HG02588 (cell line): ENCODE results near the gene SFR1.

Experiments used
- ATAC-seq: cut with Tn5 transposase; IDR thresholded peaks from one replicate; pipeline ENCODE4 v1.9.1; 2021; ENCODE audit warnings: mild to moderate bottlenecking, moderate library complexity; ENCODE audit not compliant: unreplicated experiment

SFR1 gene, protein sequence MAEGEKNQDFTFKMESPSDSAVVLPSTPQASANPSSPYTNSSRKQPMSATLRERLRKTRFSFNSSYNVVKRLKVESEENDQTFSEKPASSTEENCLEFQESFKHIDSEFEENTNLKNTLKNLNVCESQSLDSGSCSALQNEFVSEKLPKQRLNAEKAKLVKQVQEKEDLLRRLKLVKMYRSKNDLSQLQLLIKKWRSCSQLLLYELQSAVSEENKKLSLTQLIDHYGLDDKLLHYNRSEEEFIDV

DNA sequence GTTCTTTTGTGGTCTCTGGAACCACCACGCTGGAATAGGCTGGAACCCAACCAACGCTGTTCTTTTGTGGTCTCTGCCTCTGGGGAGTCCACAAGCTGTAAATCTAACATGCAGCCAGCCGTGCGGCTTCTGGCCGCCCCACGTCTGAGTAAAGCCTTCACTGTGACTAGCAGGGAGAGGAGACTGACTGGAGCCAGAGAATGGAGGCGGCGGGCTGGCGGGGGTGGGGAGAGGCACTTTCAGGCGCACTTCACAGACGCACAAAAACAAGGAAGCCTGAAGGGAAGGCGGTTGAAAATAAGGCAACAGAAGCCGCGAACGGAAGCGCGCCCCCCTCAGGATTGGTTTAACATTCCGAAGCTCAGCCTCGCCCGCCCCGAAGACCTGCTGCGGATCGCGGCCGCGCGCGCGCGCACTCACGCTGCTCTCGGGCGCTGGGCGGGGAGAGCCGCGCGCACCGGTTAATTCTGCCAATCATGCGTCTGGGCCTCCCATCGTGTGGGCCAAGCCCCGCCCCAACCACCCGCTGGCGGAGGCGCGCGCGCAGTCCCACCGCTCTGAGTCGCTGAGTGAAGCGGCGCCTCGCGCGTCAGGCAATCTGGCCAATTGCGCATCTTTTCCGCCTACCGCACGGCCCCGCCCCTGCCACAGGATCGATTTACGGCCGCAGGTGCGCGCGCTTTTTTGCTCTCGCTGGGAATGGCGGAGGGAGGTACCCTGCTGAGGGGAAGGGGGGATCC, at the start of gene SFR1:
Gene SFR1 (plus strand): TSS at position 687 of the 740 bp plus-strand sequence. CDS start 13 bp downstream, at position 700.
- peak; percentile 88 for ATAC-seq

DNA sequence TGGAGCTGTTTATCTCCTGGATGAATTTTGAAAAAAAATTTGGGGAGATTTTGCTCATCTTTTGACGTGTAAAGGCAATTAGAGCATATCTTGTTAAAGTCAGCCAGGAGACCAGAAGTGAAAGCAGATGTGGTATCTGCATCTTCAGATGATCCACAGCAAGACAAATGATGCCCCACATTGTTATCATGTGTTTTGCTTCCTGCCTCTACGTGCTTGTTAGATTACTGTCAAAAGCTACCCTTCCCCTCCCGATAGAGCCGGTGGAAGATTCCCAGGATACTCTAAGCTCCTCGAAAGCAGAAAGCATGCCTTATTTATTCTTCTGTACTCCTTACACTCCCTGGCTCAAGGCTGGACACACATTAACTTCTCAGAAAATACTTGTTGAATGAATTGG, 49.2 kb upstream of the SFR1 start:
- ATAC-seq = no peak

DNA sequence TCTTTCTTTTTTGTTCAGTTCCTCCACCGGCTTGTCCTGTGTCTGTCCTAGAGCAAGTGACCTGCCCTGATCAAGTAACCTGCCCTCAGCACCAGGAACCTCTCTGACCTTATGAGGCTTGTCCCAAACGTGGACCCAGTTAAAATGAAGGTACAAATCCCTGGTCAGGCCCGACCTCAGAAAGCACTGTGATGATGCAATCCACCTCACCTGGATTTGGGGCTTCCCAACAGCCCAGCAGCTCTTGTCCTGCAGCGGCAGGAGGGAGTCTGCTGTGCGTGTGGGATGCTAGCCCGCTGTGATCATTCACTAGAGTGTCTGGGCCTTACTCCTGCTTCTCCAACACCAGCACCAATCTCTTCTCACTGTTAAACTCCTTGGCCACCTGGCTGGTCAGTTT, 47.5 kb upstream of the SFR1 start:
- ATAC-seq = no peak

DNA sequence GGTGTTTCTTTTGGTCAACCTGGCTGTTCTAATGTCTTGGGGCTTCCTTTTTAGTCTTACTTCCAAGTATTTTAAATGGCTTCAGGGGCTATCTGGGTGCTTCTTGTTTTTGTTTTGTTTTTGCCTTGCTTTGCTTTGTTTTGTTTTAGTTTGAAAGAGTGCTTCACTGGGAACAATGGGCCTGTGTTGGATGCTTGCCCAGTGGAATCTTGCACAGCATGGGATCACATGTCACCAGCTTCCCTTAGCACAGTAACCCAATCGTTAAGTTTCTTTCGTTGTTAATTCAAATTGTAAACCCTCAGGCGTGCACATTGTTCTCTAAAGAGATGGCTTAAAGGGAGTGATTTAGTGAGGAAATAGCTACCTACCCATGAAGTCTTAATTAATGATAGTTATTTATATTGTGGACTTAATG, 45.2 kb upstream of the SFR1 start:
- ATAC-seq = no peak

DNA sequence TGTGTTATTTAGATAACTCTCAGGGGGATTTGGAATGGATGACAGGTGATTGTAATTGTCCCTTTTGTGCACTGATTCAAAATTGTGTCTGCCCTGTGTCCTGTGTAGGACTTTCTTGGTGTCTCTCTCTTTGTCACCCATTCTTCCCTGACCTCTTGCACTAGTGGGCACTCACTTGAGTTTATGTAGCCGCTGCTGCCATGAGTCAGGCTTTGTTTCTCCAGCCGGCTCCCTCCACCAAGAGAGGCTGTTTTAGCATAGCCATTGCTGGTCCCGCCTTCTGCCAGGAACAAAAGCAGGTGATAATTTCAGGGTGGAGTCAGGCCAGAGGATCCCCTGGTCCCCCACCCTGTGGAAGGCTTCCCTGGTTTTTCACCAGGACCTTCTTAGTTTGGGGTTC, 44.7 kb upstream of the SFR1 start:
- no peak for ATAC-seq

DNA sequence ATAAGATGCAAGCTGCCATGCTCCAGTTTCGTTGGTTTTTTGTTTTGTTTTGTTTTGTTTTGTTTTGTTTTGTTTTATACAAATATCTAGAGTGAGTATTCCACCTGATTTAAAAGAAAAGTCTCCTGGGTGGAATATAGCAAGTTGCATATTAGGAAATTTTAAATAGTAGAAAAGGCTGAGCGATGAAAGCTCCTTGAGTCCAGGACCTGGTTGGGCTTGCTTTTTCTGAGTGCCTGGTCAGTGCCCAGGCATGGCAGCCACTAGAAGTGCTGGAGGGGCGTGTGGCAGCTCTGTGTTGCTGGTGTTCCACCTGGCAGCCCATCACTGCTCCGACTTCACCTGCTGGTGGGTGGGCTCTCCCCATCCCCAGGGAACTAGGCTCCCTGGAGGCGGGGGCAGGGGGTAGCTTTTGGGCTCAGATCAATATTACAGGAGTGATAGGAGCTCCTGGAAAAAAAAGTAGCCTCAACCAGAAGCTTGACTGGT, 44.3 kb upstream of the SFR1 start:
- no peak for ATAC-seq

DNA sequence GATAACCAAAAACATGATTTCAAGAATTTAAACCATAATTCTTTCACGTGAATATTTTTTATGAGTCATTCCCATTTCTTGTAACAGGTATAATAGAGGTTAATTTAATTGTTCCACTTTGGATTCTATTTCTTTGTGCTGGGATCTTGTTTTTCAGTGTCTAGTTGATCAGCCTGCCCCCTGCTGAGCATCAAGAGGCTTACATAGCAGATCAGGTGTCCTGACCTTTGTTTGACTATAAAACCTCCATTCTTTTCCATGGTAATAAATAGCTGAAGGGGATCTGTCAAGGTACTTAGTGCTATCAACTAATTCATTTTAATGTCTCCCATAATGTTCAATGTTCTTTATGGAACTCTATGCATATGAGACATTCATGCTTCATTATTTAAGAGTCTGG, 41.2 kb upstream of the SFR1 start:
- no peak for ATAC-seq

DNA sequence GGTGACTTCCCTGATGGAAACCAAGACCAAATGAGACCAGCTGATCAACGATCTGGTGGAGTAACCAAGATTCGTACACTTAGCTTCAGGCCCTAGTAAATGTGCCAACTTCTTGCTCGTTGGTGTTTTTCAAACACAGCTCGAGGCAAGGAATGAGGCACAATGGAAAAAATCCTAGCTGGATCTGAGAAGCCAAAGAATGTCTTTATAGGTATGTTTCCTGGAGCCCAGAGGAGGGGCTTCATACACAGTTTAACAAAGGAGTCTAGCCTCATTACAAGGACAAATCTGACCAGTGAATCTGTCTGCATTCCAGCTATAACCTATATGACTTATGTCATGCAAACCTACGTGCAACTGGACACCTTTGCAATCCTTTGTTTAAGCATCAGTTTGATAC, 40.0 kb upstream of the SFR1 start:
- ATAC-seq = no peak

DNA sequence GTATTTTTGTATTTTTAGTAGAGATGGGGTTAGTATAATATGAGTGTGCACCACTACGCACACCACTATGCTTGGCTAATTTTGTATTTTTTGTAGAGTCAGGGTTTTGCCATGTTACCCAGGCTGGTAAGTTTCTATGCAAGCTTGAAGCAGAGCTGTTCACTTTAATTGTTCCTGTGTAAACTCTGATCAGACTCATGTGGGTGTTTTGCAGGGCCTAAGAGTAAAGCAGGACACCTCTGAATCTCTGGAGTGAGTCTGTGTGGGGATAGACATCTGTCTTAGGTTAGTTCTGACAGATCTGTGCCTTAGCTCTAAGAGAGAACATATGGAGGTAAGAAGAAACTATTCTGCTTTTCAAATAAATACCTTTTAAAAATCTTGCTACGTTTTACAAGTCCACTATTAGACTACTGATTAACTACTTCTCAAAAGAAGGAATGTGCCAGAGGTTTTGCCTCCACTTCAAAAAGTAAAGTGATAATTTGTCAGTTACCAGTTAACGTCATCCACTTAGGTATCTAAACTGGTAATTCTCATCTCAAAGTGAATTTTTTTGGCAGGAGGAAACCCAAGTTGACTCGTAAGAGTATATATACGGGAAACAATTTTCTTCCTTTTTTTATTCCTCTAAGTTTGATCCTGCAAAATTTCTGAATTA, 37.4 kb upstream of the SFR1 start:
- ATAC-seq = no peak

DNA sequence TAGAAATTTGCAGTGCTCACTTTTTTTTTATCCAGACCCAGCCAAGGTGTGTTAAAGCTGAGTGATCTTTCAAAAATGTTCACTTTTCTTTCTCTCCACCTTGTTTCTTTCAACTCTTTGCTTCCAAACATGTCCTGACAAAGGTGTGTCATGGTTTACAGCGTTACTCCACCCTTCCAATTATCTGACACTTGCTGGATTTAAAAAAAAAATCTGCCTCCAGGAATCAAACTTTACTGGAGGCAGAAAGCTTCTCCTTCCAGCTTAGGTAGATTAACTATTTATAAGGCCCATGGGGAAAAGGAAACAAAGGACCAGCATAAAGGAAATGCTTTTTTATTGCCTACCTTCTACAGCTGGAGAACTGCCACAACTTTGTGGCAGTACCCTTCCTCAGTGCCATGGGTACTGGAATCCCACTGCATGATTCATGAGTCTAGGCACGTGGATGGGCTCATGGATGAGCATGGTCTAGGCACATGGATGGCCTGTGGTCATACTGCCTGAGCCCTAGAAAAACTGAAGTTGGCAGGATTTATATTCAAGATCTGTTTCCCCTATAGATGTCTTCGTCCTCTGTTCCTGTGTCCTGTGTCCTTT, 36.1 kb upstream of the SFR1 start, which contains the start of gene COL17A1:
Gene COL17A1 (minus strand): TSS at position 80 of the 600 bp plus-strand sequence. CDS start 5,207 bp downstream, outside the sequence.
- no peak for ATAC-seq

DNA sequence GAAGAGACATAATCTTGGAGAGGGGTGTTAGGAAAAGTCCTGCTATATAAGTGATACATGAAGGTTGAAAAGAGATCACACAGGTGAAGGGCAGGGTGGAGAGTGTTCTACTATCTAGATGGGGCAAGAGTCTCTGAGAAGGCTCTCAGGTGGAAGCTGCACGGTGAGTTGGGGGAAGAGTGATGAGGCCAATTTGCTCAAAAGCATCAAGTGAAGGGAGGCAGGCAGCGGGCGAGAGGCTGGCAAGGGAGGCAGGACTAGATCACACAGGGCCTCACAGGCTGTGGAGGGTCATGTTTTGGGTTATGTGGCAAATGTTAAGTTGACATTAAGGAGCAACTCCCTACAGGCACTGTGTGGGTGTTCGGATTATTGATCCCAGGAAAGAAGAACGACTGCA, 33.7 kb upstream of the SFR1 start:
- ATAC-seq = no peak

DNA sequence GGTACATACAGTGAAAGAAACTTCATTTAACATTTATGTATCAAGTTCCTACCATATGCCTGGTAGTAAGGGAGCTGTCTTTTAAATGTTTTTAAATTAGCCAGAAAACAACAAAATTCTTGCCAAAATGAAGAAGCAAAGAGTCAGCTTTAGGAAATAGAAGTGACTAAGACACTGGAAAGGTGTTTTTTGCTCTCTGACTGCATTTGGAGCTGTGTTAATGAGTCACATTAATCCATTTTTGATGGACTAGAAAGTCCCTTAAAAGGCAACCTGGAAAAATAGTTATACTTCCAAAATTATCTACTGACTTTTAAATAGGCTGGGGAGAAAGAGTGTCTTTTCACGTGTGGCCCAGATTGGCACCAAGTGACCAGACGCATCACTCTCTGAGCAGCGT, 32.4 kb upstream of the SFR1 start:
- no peak for ATAC-seq

DNA sequence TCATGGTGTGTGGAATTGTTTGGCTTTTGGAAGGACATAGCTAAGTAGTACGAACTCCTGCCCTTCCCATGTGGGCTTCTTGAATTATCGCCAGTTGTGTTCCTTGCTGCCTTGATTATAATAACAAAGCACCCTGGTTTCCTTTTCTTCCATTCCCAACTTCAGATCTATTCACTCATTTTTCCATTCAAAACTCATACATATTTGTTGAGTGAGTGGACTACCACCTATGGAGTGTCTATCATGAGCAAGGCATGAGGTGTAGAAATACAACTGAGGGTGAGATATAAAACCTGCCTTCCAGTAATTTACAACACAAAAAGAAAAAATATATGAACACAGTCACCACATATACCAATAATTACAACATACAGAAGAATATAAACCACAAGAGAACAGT, 31.4 kb upstream of the SFR1 start:
- no peak for ATAC-seq

DNA sequence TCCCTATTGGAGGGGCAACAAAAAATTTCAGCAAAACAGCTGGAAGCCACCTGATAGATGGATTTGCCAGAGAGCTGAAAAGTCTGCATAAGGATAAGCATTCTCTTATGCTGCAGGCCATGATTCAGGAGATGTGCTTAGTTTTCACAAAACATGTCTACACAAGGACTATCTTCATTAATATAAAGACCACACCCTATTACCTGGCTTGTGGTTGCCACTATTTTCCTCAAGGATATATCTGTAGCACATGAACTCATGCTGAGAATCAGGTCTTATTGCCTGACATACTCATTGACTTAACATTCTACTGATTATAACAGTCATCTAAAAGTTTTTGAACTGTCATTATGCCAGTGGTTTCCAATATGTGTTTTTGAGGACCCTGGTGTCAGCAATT, 29.2 kb upstream of the SFR1 start:
- no peak for ATAC-seq

DNA sequence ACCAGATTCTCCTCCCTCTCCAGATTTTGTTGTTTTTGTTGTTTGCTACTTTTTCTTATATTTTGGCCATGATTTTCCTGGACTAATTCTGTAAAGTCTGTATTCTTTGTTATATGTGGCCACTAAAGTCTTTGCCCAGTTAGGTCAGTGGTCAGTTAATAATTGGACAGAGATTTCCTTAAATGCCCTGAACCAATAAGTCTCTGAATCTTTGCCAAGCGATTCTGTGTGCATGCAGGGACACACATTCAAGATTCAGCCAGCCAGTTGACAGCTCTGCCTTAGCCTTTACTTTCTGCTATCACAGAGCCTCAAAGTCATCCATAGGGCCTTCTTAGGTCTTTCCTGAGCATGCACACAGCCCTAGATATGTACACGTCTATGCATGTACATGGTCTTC, 25.3 kb upstream of the SFR1 start:
- ATAC-seq = no peak

DNA sequence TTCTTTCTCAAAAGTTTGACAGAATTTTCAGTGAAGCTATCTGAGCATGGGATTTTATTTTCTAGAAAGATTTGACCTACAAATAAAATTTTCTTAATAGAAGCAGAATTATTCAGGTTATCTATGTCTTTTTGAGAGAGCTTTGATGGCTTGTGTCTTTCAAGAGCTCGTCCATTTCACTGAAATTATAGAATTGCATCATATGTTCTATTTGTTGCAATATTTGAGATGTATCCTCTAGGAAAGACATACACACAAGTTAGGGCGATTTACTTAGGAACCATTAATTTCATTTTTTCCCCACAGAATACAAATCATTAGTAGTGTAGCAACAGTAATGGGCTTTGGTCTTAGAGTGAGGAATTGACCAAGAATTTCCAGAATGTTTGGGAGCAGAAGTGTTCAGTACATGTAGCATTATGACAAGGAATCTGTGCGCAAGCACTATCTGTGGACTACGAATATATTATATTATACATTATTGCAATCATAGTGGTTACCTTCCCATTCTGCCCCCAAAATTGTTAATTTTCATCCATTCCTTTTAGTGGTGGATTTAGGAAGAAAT, 23.5 kb upstream of the SFR1 start:
- no peak for ATAC-seq

DNA sequence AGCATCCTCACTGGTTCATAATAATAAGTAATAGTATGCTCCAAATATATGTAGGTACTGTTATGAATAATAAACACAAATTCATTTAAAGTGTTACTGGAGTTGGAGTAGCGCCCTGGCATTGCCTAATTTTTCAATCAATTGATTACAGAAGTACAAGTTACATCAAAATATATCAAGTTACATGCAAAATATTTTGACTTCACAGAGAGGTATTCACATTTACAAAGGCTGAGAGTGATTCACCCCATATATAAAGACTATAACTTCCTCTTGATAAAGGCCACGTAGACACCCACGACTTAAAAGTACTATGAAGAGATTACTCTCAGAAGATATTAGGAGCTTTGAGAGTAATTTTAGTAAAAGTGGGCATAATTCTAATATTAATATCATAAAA, 22.7 kb upstream of the SFR1 start:
- no peak for ATAC-seq

DNA sequence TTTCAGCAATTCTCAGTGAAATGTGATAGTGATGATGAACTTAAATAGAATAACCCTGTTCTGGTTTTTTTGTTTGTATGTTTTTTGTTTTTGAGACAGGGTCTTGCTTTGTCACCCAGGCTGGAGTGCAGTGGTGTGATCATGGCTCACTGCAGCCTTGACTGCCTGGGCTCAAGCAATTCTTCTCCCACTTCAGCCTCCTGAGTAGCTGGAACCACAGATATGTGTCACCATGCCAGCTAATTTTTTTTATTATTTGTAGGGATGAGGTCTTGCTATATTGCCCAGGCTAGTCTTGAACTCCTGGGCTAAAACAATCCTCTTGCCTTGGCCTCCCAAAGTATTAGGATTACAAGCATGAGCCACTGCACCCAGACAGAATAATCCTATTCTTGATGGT, 22.0 kb upstream of the SFR1 start:
- no peak for ATAC-seq

DNA sequence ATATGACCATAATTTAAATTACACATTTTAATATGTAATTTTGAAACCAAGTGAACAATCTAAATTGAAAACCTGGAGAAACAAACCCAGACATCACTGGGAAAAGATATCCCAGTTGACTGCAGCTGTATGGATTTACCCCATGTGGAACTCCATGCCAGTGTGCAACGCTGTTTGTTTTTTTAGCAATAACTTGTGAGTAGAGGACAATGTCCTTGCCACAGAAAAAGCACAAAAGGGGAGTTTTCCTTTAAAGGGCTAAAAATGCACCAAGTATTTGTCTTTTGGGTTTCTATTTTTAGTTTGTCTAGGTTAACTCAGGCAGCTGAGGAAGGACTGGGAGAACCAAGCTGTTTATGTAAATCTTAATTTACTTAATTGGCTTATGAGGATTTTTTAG, 21.2 kb upstream of the SFR1 start:
- no peak for ATAC-seq

DNA sequence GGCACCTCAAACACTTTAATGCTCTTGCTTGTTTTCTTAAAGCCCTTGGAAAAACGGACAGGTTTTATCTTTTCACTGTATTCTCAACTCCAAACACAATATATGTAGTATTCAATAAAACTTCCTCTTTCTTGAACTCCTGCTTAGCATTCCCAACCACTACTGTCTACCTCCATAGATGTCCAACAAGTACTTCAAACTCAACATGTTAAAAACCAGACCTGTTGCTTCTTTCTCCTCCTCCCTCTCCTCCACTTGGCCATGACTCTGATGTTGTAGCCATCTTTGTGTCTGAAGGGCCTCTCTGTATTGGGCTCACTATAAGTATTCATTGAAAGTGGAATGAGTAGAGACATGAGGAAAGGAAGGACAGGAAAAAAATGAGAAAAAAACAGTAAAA, 20.1 kb upstream of the SFR1 start:
- no peak for ATAC-seq

DNA sequence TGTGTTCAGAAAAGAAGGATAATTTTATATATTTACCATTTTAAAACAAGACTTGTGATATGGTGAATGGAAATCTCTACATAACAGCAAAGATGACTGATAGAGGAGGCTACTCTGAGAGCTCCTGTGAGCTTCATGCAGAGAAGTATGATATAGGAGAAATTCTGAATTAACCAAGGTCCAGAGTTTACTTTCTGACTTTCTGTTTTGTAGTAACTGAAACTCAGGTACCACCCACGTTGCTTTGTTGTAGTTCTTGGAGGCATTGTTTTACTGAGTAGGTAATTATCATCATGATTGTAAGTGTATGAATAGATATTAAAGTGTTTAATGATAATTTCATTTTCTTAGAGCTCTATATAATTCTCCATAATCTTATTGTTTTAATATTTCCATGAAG, 18.0 kb upstream of the SFR1 start:
- ATAC-seq = no peak
